ENCODE data around the gene ASB6.

ASB6 gene, protein sequence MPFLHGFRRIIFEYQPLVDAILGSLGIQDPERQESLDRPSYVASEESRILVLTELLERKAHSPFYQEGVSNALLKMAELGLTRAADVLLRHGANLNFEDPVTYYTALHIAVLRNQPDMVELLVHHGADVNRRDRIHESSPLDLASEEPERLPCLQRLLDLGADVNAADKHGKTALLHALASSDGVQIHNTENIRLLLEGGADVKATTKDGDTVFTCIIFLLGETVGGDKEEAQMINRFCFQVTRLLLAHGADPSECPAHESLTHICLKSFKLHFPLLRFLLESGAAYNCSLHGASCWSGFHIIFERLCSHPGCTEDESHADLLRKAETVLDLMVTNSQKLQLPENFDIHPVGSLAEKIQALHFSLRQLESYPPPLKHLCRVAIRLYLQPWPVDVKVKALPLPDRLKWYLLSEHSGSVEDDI

DNA sequence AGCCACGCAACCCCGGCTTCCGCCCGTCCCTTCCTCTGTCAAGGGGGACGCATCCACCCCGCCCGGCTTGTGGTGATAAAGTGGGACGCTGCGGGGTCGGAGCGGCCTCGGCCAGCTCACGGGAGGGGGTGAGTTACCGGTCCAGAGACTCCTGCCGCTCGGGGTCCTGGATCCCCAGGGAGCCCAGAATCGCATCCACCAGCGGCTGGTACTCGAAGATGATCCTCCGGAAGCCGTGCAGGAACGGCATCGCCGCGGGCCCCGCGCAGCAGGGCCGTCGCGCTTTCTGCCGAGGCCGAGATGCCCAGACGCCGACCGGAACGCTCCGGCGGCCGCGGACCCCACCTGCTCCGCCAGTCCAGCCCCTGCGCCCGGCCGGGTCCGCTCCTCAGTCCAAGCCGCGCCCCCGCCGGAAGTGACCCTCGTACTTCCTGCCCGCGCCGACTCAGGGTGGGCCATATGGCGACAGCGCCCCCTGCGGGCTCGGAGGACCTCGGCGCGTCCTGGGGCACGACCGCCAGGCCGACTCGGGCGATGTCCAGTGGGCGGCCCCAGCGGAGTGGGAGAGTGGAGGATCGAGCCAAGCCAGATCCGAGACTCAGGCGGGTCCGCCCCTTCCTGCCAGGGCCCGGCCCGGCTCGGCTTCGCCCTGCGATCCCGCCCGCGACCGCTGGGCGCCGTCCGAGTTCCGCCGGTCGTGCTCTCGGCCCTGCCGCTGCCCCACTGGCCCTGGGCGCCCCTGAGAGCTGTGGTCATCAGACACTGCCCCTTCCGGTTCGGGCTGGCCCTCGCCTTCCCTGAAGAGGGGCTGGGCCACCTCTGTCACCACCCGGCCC lies at the start of gene ASB6:
TSS of gene ASB6 (minus strand) at position 402 of the 836 bp plus-strand sequence. CDS start at position 250, 152 bp downstream.
- DNase-seq (ENCODE audit: low read depth): peak; percentile 94

DNA sequence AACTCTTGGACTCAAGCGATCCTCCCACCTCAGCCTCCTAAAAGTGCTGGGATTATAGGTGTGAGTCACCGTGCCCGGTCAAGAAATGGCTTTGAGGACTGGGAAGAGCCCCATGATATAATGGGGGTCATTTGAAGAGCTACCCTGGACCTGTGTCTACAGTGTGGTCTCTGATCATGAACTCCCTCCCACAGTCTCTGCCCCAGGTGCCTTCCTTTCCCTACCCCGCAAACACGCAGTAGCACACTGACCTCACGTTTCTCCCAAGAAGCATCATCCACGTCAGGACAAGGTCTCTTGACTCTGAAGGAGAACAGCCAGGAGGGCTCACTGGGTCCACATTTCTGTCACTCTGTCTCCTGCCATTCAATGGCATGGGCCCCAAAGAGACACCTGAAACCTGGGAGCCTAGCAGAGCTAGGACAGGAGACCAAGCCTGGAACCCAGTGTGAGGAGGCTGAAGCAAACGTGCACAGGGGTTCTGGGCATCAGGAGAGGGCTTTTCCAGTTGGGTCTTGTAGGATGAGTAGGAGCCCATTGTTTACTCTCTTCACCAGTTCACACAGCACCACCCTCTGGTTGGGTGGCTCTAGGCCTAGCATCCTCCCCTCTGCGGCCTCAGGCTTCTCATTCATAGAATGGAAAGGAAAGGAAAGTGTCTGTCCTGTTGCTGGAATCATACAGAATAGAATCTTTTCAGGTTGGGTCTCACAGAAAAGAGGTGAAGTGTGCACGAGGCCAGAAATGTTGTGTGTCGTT lies 46.5 kb upstream of the ASB6 start:
- no peak for DNase-seq (ENCODE audit: low read depth)

DNA sequence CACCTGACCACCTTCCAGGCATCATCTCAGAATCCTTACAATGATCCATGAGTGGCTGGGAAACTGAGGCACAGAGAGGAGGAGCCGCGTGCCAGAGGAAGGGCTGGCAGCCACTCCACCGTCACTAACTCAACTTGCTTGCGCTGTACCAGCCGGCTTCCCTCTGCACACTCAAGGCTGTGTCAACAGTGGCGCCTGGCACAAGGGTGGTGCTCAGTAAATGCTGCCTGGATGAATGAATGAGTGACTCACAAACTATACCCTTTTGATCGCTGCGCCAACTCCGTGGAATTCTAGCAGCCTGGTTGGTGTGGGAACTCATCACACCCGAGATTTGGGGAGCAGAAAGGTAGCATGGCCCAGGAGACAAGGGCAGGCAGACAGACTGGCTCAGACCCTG lies 45.4 kb upstream of the ASB6 start:
- no peak for DNase-seq (ENCODE audit: low read depth)

DNA sequence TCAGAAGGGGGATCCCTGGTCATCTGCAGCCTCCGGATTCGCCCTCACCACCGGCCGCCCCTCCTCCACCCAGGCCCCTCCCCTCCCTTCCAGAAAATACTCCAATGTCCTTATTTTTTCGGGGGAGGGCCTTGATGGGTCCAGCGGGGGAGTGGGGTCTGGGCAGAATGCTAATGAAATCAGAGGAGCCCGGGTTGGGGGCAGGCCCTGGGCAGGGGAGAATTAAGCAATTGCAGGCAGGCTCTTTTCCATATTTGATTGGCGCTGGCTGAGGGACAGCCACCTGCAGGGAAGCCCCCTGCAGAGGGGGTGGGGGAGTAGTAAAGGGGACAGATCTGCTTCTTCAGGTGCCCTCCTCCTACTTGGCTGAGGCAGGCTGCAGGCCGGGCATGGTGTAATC lies 44.8 kb upstream of the ASB6 start:
- DNase-seq (ENCODE audit: low read depth): no peak

DNA sequence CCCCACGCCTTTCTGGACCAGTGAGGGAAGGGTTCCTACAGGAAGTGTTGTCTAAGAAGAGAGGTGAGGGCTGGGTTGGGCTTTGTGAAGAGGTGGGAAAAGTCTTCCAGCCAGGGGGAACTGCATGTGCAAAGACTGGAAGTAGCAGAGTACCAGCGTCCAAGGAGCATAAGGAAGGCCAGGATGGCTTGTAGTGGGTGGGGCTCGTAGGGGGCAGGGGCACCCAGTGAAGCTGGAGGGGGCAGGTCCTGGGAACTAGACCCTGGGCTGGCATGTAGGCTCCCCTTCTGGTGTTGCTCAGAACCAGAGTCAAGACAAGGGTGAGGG lies 43.9 kb upstream of the ASB6 start:
- no peak for DNase-seq (ENCODE audit: low read depth)

DNA sequence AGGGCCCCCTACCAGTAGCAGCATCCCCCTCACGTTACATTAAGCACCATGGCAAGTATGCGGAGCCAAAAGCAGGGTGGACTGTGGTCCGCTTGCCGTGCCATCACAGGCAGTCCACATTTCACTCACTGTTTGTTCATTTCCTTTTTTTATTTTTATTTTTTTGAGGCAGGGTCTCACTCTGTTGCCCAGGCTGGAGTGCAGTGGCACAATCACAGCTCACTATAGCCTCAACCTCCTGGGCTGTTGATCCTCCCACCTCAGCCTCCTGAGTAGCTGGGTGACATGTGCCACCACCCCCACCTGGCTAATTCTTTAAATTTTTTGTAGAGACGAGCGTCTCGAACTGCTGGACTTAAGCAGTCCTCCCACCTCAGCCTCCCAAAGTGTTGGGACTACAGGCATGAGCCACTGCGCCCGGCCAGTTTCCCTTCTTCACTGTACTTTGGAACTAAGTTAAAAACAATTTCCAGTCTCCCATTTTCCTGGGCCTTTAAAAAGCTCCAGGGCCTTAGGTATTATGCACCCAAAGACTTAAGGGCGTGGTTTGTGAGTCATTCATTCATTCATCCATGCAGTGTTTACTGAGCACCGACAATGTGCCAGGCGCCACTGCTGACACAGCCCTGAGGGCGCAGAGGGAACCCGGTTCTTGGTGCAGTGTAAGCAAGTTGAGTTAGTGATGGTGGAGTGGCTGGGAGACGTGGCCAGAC lies 43.4 kb upstream of the ASB6 start:
- DNase-seq (ENCODE audit: low read depth): no peak

DNA sequence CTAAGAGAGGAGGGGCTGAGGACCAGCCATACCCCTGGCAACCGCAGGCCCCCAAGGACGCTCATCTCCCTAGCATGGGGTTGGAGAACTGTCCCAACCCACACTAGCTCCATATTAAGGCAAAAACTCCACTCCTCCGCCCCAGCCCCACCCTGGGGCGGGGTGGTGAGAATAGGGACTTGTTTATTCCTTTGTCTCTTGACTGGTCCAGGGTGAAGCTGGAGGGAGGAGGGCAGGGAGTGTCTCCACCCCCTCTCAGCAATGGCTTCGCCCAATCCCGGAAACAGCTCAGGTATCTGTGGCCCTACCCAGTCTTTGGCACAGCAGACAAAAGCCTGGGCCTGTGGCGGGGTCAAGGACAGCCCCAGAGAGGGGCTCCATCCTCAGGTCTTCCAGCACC lies 40.4 kb upstream of the ASB6 start:
- DNase-seq (ENCODE audit: low read depth): no peak

DNA sequence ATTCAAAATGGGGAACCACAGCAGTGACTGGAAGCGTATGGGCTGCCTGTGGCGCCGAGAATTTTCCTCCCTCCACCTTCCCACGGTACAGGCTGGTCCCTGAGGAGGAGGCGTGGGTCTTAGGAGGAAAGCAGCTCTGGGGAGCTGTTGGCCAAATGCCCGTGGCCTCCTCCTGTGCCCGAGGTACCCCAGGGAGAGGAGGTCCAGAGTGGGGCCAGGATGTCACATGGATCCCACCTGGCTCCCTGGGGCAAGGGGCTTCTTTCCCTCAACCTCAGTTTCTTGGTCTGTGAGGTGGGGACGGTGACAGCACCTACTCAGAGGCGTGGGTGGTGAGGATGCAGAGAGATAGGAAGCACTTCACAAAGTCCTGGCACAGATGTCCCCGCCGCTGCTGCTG lies 40.0 kb upstream of the ASB6 start:
- DNase-seq (ENCODE audit: low read depth): no peak

DNA sequence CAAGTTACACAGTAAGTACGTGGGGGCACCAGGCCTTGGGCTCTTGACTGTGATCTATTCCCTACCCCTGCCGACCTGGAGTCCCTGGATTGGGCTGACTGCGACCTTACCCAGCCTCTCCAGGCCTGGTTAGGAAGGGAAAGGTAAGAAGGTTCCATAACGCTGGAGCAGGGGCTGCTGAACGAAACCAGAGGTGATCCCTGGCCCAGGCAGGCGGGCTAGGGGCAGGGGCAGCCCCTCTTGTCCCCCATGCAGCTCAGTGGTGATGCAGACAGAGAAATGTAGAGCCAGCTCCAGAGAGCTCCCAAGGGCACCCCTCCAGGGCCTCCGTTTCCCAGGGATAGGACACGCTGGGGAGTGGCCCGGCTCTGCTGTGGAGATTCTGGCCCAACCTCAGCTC lies 37.6 kb upstream of the ASB6 start:
- DNase-seq (ENCODE audit: low read depth): no peak

DNA sequence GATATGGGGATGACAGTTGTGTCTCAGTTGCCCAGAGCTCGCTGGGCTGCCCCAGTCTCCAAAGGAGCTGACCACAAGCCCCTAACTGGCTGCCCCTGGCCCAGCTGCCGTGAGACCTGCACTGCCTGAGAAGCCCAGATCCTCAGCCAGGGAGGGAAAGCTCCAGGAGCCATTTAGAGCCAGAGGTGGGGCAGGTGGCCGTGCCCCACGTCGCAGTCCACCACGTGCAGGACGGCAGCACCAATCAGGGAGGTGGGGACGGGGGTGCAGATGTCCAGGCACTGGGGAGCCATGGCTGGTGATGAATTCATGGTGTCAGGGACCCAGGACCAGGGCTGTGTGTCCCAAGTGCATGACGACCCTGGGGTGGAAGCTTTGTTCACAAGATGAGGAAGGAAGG lies 36.9 kb upstream of the ASB6 start:
- DNase-seq (ENCODE audit: low read depth): no peak

DNA sequence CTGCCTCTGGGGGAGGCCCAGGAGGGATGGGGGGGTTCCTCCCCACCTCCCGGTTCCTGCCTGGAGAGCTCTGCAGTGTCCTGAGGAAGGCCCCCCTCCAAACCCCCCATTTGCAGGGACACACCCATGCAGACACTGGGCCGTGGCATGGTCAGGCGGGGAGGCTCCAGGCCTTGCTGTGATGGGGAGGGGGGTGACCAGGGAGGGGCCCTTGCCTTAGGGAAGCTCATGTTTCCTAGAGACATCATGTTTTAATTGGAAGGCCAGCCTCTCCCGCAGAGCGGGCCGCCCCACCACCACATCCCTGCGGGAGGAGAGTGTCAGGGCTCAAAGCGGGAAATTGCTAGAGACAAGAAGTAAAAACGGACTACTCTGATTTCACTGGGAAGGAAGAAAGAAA lies 35.5 kb upstream of the ASB6 start:
- no peak for DNase-seq (ENCODE audit: low read depth)

DNA sequence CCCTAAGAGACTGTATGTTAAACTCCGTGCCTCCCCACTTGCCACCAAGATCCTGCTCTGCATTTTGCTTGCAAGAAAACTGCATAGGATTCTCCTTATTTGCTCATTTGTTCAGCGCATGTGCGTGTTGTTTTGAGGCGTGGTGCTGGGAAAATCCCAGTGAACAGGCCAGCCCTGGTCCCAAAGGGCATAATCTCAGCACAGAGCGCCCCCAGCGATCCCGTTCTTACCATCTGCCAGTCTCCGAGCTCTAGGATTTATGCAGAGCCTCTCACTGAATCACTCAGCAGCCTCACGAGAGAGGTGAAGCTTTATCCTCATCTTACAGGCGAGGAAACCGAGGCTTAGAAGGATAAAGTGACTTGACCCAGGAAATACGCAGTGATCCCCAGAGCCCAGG lies 35.0 kb upstream of the ASB6 start:
- peak; percentile 56 for DNase-seq (ENCODE audit: low read depth)

DNA sequence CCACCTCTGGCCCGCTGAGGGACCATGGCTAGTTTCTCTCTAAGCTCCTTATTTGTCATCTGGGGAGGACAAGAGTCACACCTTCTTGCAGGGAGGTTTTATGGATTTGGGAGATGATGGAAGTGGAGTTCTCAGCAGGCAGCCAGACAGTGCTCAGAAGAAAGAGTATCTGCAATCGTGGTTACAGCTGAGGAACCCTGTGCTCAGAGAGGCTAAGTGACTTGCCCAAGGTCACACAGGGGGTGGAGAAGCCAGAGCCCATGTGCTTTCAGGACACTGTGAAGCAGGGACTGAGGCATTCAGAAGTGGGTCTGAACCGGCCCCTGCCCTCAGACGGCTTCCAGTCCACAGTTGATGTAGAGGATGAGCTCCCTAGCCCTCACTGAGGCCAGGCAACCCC lies 34.3 kb upstream of the ASB6 start:
- DNase-seq (ENCODE audit: low read depth): no peak

DNA sequence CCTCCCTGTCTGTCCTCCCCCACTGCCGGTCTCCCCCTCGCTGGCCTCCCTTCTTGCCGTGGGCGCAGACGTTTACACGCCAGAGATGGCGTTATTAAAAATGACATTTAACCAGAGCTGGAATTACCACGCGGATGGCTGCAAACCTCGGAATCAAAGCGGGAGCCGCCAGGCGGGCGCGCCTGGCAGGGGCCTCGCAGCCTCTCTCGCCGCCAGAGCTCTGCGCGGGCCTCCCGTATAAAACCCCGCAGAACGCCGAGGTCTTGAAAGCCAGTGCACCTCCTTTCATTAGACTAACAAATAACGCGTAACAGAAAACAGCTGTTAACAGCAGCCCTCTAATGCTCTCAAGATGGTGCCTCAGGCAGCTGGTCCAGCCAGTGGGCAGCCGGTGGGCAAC lies 33.7 kb upstream of the ASB6 start:
- no peak for DNase-seq (ENCODE audit: low read depth)

DNA sequence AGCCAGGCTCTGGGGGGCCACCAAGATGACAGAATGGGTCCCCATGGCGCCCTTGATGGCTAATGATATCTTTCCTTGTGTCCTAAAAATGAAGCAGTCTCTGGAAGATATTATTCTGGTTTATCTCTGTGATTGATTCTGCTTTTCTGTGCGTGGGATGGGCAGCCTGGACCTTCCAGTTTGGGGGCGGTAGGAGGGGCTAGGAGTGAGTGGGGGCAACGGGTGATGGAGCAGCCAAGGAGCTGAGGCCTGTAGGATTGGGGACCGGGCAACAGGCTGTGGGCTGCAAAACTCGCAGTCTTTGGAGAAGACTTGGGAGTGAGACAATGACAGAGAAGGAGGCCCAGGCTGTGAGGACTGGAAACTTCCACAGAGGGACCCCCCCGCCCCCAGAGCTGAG lies 32.3 kb upstream of the ASB6 start:
- DNase-seq (ENCODE audit: low read depth): no peak

DNA sequence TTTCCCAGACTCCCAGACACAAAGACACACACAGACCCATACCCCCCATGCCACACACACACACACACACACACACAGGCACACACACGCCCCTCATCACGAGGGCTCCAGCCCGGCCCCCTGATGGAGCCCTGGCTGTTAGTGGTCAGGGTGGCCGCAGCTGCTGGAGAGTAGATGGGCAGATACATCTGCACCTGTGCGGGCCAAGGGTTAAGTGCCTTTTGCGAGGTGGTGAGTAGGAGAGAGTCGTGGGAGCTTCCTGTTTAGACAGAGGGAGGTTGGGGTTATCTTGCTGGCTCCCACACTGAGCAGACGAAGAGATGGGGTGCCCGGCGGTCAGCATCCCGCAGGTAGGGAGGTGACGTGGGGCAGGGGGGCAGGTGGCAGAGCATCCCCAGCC lies 31.7 kb upstream of the ASB6 start:
- DNase-seq (ENCODE audit: low read depth): no peak

DNA sequence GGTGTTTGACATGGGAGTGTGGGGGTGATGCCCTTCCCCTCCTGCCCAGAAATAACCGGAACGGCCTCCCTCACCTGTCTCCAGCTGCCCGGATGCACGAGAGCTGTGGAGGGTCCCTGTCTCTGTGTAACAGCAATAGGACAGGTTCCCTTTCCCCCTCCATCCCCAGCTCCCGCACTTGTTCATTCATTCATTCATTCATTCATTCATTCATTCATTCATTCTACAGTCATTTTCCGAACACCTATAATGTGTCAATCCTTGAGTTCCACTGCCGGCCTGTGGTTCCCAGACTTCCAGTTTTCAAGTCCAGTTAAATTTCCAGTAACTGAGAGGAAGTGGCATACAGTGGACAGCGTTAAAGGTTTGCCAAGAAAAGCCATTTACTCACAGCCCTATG lies 30.8 kb upstream of the ASB6 start:
- no peak for DNase-seq (ENCODE audit: low read depth)

DNA sequence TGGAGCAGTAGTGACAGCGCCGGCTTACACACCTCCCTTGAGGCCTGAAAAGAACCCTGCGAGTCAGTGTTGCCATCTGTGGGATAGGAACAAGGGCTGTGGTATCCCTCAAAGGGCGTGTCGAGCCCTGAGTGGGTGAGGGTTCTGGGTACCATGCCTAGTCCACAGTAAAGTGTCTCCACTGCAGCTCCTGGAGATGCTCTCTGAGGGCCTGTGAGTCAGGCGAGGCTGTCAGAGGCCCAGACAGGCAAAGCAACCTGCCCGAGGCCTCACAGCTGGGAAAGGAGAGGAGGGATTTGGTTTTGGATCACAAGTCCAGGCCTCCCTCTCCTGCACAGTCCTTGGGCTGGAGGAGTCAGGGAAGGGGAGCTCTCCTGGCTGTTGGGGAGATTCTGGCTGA lies 29.6 kb upstream of the ASB6 start:
- no peak for DNase-seq (ENCODE audit: low read depth)

DNA sequence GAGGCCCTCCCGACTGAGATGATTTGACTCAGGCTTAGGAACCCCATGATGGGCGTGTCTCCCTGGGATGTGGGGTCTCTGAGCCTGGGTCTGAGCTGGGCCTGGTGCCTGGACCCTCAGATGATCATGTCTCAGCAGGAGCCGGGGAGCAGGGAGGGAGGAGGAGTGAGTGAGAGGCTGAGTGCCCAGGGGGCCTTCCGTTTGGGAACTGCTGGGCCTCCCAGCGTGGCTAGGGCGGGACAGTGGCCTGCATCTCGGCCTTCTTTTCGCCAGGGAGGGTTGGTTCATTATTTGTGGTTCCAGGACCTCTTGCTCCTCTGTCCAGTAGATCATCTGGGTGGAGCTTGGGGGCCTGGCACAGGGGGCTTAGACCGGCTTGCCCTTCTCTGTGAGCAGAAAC lies 29.1 kb upstream of the ASB6 start:
- no peak for DNase-seq (ENCODE audit: low read depth)

DNA sequence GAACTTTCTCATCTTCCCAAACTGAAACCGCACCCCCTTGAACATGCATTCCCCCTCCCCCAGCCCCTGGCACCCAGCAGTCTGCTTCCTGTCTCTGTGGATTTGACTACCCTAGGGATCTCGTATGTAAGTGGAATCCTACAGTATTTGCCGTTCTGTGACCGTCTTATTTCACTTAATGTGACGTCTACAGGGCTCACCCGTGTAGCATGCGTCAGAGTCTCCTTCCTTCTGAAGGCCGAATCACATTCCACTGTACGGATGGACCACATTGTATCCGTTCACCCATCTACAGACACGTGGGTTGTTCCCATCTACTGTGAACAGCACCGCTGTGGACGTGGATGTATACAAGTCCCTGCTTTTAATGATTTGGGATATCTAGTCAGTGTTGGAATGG lies 28.0 kb upstream of the ASB6 start:
- DNase-seq (ENCODE audit: low read depth): no peak

DNA sequence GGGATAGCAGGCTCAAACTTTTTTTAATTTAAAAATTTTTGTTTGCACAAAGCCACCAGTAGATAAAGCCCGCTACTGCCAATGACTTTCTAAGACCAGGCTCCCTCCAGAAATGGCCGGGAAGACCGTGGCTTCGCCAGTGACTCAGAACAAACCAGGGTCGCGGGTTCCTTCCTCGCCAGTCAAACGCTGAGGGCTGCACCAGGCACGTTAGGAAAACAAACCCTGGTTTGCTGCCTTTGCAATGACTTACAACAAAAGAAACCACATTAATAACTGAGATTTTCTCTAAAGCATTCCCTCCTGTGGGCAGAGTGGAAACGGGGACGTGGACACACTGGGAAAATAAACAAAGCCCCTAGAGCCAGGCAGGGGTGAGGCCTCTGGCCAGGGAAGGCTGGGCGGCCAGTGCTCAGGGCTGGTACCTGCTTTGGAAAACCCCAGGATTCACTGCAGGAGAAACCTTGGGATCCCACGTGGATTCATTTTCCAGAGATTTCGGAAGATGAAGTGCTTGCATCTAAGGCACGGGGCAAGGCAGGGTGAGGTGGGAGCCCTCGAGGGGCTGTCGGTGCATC lies 27.3 kb upstream of the ASB6 start:
- no peak for DNase-seq (ENCODE audit: low read depth)

DNA sequence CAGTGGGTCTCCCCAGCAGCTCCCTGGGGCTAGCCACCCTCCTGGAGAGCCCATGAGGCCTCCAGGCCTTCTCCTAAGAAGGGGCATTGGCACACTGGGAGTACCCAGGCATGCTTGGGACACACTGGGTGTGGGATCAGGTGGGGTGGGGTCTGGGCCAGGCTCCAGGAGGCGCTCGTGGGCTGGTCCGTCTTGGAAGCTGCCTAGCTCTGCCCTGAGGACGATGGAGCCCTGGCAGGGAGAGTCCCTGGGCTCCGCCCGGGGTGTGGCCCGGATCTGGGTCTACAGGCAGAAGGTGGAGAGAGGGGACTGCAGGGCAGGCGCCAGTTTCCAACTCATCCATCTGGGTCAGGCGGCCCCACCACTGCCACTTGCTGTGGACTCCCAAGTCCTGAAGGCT lies 25.9 kb upstream of the ASB6 start:
- DNase-seq (ENCODE audit: low read depth): no peak

Data from fibroblast of the conjunctiva (primary cell).